ENCODE data around the gene MED25. TPM values are rescaled to one million over a fixed set of nuclear protein-coding genes. Genes with fewer than 3 reads are reported as not detected.

MED25 gene
- total and polyA plus RNA-seq, 2 donors (not counting 1 experiment from before 2014, with no cell fraction given): 11.2 to 20.2 TPM

DNA sequence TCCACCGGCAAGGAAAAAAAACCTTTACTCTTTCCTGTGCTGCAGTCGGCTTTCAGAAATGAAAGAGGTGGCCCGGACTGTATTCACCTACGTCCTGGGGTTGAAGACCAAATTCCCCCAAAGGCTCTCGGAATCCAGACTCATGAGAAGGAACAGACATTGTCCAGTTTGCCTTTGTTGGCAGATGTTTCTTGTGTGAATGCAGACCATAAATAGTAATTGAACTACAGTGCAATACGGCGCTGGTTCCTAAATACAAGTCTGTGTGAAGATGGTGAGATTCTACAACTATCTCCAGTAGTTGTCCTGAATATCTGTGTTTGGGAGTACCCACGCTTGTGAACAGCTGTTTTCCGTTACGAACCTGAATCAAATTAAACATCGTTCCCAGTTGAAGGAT lies 21.6 kb downstream of the MED25 start:
- no peak overlapping the region for H2AFZ ChIP-seq (ENCODE audit: low read length)
- peaks cover 9% of the 10 kb centered on the region for H3K36me3 ChIP-seq (ENCODE audit: control insufficient read depth, insufficient read depth, low read length)
- no peaks in the 10 kb centered on the region for H3K9me3 ChIP-seq (ENCODE audit: control insufficient read depth, insufficient read depth, low read depth, low read length)
- no peaks in the 10 kb centered on the region for H4K20me1 ChIP-seq (ENCODE audit: control insufficient read depth, extremely low read depth, insufficient read depth, low read length)
- TF ChIP-seq, protein P1, sequence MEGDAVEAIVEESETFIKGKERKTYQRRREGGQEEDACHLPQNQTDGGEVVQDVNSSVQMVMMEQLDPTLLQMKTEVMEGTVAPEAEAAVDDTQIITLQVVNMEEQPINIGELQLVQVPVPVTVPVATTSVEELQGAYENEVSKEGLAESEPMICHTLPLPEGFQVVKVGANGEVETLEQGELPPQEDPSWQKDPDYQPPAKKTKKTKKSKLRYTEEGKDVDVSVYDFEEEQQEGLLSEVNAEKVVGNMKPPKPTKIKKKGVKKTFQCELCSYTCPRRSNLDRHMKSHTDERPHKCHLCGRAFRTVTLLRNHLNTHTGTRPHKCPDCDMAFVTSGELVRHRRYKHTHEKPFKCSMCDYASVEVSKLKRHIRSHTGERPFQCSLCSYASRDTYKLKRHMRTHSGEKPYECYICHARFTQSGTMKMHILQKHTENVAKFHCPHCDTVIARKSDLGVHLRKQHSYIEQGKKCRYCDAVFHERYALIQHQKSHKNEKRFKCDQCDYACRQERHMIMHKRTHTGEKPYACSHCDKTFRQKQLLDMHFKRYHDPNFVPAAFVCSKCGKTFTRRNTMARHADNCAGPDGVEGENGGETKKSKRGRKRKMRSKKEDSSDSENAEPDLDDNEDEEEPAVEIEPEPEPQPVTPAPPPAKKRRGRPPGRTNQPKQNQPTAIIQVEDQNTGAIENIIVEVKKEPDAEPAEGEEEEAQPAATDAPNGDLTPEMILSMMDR (conservative IDR thresholded peaks at IDR 0.05 in 1 of 2, IDR thresholded peaks at IDR 0.05 in 1 of 2; ENCODE audit: low read depth in 1 of 2, low read length in 2 of 2): no peak
- TF ChIP-seq EZH2 (IDR thresholded peaks at IDR 0.05; ENCODE audit: low read length, missing control alignments): no peak
- no peak overlapping the region for H3K4me2 ChIP-seq (ENCODE audit: extremely low read depth, insufficient read depth, low read length)
- DNase-seq (ENCODE audit: low read depth in 2 of 2): no peak
- no peak overlapping the region for H3K9ac ChIP-seq (ENCODE audit: insufficient read depth, low read length)
- H3K4me3 ChIP-seq (replicated peaks in 1 of 4; ENCODE audit: control extremely low read depth in 1 of 4, insufficient read depth in 1 of 4, low read depth in 3 of 4, low read length in 4 of 4): no peak overlapping the region
- H3K79me2 ChIP-seq (ENCODE audit: control insufficient read depth, insufficient read depth, low read length): no peaks in the 10 kb centered on the region
- H3K27ac ChIP-seq (ENCODE audit: insufficient read depth, low read length): no peak overlapping the region
- H3K27me3 ChIP-seq (ENCODE audit: control insufficient read depth, insufficient read depth, low read length): no peaks in the 10 kb centered on the region
- no peaks in the 10 kb centered on the region for H3K4me1 ChIP-seq (ENCODE audit: control insufficient read depth, extremely low read depth, insufficient read depth, low read length)

DNA sequence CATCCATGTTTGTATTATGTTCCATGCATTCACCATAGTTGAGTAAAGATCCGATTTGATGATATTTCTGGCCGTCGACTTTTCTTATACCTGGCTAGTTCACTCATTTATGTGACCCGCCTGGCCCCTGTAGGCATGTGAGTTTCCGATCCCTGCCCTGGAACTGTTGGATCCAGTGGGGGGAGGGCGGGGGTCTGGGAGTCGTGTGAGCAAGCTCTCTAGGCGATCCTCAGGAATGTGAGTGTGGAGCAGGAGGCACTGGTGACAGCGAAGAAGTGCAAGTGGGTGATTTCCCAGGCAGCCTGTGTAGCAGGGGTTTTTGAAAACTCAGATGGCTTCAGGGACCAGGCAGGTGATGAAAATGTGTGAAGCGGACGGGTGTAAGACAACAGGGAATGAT lies 22.2 kb downstream of the MED25 start:
- H2AFZ ChIP-seq (ENCODE audit: low read length): no peak overlapping the region
- DNase-seq (ENCODE audit: low read depth in 2 of 2): no peak
- H3K79me2 ChIP-seq (ENCODE audit: control insufficient read depth, insufficient read depth, low read length): no peaks in the 10 kb centered on the region
- no peak overlapping the region for H3K4me3 ChIP-seq (replicated peaks in 1 of 4; ENCODE audit: control extremely low read depth in 1 of 4, insufficient read depth in 1 of 4, low read depth in 3 of 4, low read length in 4 of 4)
- H3K27me3 ChIP-seq (ENCODE audit: control insufficient read depth, insufficient read depth, low read length): no peaks in the 10 kb centered on the region
- TF ChIP-seq, protein P1 (conservative IDR thresholded peaks at IDR 0.05 in 1 of 2, IDR thresholded peaks at IDR 0.05 in 1 of 2; ENCODE audit: low read depth in 1 of 2, low read length in 2 of 2): no peak
- TF ChIP-seq EZH2 (IDR thresholded peaks at IDR 0.05; ENCODE audit: low read length, missing control alignments): no peak
- H3K4me2 ChIP-seq (ENCODE audit: extremely low read depth, insufficient read depth, low read length): no peak overlapping the region
- no peaks in the 10 kb centered on the region for H4K20me1 ChIP-seq (ENCODE audit: control insufficient read depth, extremely low read depth, insufficient read depth, low read length)
- no peak overlapping the region for H3K27ac ChIP-seq (ENCODE audit: insufficient read depth, low read length)
- peaks cover 9% of the 10 kb centered on the region for H3K36me3 ChIP-seq (ENCODE audit: control insufficient read depth, insufficient read depth, low read length)
- H3K9ac ChIP-seq (ENCODE audit: insufficient read depth, low read length): no peak overlapping the region
- H3K4me1 ChIP-seq (ENCODE audit: control insufficient read depth, extremely low read depth, insufficient read depth, low read length): no peaks in the 10 kb centered on the region
- no peaks in the 10 kb centered on the region for H3K9me3 ChIP-seq (ENCODE audit: control insufficient read depth, insufficient read depth, low read depth, low read length)

DNA sequence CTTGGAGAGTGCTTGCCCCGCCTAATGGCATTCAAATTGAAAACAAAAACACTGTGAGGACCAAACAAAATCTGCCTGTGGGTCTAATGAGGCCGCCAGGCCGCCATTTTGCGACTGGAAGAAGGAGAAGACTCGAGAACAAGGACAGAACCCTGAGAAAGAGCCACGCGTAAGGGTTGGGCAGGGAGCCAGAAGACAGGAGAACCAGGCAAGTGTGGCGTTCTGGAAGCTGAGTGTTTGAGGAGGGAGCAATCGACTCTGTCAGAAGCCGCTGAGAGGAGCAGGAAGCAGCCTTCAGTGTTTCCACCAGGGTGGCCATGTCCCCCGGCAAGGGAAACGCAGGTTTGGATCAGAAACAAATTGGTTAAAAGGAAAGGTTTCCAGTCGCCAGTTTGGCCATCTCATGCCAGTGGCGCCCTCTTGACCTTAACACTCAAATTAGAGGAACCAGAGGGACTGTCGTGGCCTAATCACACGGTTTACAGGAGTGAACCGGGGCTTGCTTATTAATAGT lies 22.7 kb downstream of the MED25 start:
- Histone ChIP-seq H3K4me2 (ENCODE audit: extremely low read depth, insufficient read depth, low read length) (no peak overlapping the region), H4K20me1 (ENCODE audit: control insufficient read depth, extremely low read depth, insufficient read depth, low read length) (no peaks in the 10 kb centered on the region), H3K9ac (ENCODE audit: insufficient read depth, low read length) (no peak overlapping the region), H3K9me3 (ENCODE audit: control insufficient read depth, insufficient read depth, low read depth, low read length) (no peaks in the 10 kb centered on the region), H3K79me2 (ENCODE audit: control insufficient read depth, insufficient read depth, low read length) (no peaks in the 10 kb centered on the region), H3K4me1 (ENCODE audit: control insufficient read depth, extremely low read depth, insufficient read depth, low read length) (no peaks in the 10 kb centered on the region), H3K27me3 (ENCODE audit: control insufficient read depth, insufficient read depth, low read length) (no peaks in the 10 kb centered on the region), H3K36me3 (ENCODE audit: control insufficient read depth, insufficient read depth, low read length) (peaks cover 9% of the 10 kb centered on the region), H3K4me3 (replicated peaks in 1 of 4; ENCODE audit: control extremely low read depth in 1 of 4, insufficient read depth in 1 of 4, low read depth in 3 of 4, low read length in 4 of 4) (no peak overlapping the region), H3K27ac (ENCODE audit: insufficient read depth, low read length) (no peak overlapping the region), H2AFZ (ENCODE audit: low read length) (no peak overlapping the region)
- DNase-seq (ENCODE audit: low read depth in 2 of 2): no peak
- TF ChIP-seq, protein P1 (conservative IDR thresholded peaks at IDR 0.05 in 1 of 2, IDR thresholded peaks at IDR 0.05 in 1 of 2; ENCODE audit: low read depth in 1 of 2, low read length in 2 of 2): no peak
- no peak for TF ChIP-seq EZH2 (IDR thresholded peaks at IDR 0.05; ENCODE audit: low read length, missing control alignments)

Measured in fibroblast of lung (primary cell).